BJ (cell line): ENCODE measurements around the gene SPTLC2. TPM values are rescaled to one million over a fixed set of nuclear protein-coding genes. Genes with fewer than 3 reads are reported as not detected.
"Not testable (repeated sequence)": the region's sequence is repeated elsewhere in the genome, so short reads cannot be mapped to it uniquely, and the experiment has no call there.

Experiments used
- CTCF ChIA-PET: fragments of 350-600 bp; formaldehyde crosslinking; extraction: SDS; loops from one replicate; lab custom pipeline; 2021; ENCODE audit warnings: antibody characterized with exemption, inconsistent platforms; lab: Yijun Ruan, JAX
- POLR2A ChIA-PET: fragments of 300-600 bp; sonication (Branson Sonifier 250); formaldehyde crosslinking; extraction: SDS; loops from one replicate; lab custom pipeline; 2021; ENCODE audit warnings: antibody characterized with exemption; lab: Charles Lee
- DNase-seq: peaks from one replicate; pipeline ENCODE4 v3.0.0-alpha.2; 2011; ENCODE audit warnings: low read depth
- H3K27me3 ChIP-seq: 2 replicates; pipeline ENCODE4 v1.6.0; 2011; ENCODE audit warnings: low read length; ENCODE audit not compliant: control insufficient read depth, insufficient read depth
- H3K36me3 ChIP-seq: 2 replicates; pipeline ENCODE4 v1.5.1; 2011; ENCODE audit warnings: low read length; ENCODE audit not compliant: control insufficient read depth, insufficient read depth
- H3K4me3 ChIP-seq: 2 replicates; pipeline ENCODE4 v1.5.1; 2011; ENCODE audit warnings: low read depth, mild to moderate bottlenecking, control low read depth, low read length
- polyA plus RNA-seq: library from polyadenylated mRNA; depleted of rRNA; stranded (reverse); fragments of >200 nt; gene quantifications from 2 replicates; pipeline ENCODE4 v1.2.3, GENCODE V29; 2011
- TF ChIP-seq, protein P1 (sequence below): IDR thresholded peaks from 2 replicates; pipeline ENCODE4 v1.5.1; 2011; ENCODE audit warnings: low read depth, mild to moderate bottlenecking, control low read depth, inconsistent platforms, low read length, moderate library complexity; ENCODE audit not compliant: insufficient read depth

The SPTLC2 gene
- polyA plus RNA-seq, 1 experiment = 38.3 TPM

DNA sequence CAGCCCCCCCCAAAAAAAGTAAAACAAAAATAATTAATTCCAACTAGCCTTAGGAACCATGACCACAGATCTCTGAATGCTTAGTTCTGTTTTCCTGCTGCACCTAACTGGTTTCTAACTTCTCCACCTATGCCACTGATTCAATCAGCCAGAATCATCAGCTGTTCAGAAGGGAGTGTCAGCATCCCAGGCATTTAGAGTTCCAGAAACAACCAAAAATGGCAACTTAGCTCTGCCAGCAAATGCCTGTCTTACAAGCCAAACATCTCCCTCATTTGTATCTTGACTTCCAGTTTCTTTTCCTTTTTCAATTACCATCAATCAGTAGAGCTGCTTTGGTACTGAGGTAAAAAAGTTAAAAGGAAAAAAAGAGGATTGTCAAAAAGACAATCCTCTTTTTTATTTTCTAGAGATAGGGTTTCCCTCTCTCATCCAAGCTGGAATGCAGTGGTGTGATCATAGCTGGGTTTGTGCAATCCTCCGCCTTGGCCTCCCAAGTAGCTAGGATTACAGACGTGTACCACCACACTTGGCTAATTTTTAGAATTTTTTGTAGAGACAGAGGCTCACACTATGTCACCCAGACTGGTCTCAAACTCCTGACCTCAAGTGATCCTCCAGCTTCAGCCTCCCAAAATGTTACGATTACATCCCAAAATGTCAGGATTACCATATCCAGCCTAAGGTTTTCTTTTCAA lies 72.7 kb downstream of the SPTLC2 start:
- no peak overlapping the region for H3K4me3 ChIP-seq
- ChIA-PET POLR2A (no interaction called here), CTCF (interaction anchor here (0.5 to 1.0 kb wide), 2 partner anchors 15 to 27 kb away, joined by 3 read pairs; no protein-coding TSS in a partner anchor)
- no peaks in the 10 kb centered on the region for H3K27me3 ChIP-seq
- TF ChIP-seq, protein P1, sequence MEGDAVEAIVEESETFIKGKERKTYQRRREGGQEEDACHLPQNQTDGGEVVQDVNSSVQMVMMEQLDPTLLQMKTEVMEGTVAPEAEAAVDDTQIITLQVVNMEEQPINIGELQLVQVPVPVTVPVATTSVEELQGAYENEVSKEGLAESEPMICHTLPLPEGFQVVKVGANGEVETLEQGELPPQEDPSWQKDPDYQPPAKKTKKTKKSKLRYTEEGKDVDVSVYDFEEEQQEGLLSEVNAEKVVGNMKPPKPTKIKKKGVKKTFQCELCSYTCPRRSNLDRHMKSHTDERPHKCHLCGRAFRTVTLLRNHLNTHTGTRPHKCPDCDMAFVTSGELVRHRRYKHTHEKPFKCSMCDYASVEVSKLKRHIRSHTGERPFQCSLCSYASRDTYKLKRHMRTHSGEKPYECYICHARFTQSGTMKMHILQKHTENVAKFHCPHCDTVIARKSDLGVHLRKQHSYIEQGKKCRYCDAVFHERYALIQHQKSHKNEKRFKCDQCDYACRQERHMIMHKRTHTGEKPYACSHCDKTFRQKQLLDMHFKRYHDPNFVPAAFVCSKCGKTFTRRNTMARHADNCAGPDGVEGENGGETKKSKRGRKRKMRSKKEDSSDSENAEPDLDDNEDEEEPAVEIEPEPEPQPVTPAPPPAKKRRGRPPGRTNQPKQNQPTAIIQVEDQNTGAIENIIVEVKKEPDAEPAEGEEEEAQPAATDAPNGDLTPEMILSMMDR = no peak
- peaks cover 5% of the 10 kb centered on the region for H3K36me3 ChIP-seq
- DNase-seq = no peak

DNA sequence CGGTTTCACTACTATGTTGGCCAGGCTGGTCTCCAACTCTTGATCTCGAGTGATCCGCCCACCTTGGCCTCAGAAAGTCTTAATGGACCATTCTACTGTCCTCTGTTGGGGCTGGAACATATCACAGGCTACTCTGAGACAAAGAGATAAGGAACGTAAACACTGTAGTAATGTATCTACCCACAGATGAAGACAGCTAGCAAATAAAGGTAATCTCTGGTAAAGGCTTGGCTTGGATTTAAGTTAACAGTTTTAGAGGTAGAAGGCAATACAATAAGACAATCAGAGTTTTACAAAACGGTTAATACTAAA lies 73.2 kb downstream of the SPTLC2 start:
- no peak for DNase-seq
- H3K27me3 ChIP-seq = no peaks in the 10 kb centered on the region
- H3K36me3 ChIP-seq = peaks cover 5% of the 10 kb centered on the region; the same call in 1 of the 2 replicates
- H3K4me3 ChIP-seq = no peak overlapping the region
- TF ChIP-seq, protein P1 = no peak
- CTCF ChIA-PET = interaction anchor here (1.0 to 1.2 kb wide), 2 partner anchors 7 to 15 kb away, joined by 3 to 4 read pairs; no protein-coding TSS in a partner anchor
- POLR2A ChIA-PET = no interaction called here

DNA sequence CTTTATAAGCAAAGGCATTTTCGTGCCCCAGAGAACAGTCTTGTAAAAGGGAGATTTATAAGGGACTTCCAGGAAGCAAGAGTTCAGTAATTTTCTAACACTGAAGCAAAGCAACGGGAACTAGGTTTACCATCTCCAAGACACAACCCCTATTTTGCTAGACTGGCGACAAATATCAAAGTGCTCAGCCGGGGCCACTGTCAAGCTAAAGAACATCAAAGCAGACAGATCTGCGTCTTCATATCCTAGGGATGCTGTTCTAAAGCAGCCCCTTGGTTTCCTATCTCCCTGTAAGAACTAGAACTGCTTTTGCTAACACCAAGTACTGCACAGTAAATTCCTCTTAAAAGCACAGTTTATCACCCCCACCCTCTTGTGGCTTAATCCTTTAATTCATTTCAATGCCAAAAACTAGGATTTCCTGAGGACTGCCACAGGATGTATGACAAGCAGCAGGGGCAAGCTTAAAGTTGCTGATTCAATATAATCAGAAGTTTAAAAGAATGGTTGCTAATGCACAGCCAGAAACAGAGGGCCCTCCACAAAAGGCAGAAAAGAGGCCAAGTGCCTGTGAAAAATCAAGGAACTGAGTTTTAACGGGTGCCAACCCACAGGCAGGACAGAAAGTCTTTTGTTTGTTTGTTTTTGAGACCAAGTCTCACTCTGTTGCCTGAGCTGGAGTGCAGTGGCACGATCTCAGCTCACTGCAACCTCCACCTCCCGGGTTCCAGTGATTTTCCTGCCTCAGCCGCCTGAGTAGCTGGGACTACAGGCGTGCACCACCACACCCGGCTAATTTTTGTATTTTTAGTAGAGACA lies 73.8 kb downstream of the SPTLC2 start:
- H3K4me3 ChIP-seq = no peak overlapping the region
- H3K27me3 ChIP-seq = no peaks in the 10 kb centered on the region
- CTCF ChIA-PET = interaction anchor here (1.0 to 1.2 kb wide), 2 partner anchors 8 to 16 kb away, joined by 3 to 4 read pairs; no protein-coding TSS in a partner anchor
- DNase-seq = no peak
- peaks cover 5% of the 10 kb centered on the region; the same call in 1 of the 2 replicates for H3K36me3 ChIP-seq
- TF ChIP-seq, protein P1 = no peak
- POLR2A ChIA-PET = no interaction called here

DNA sequence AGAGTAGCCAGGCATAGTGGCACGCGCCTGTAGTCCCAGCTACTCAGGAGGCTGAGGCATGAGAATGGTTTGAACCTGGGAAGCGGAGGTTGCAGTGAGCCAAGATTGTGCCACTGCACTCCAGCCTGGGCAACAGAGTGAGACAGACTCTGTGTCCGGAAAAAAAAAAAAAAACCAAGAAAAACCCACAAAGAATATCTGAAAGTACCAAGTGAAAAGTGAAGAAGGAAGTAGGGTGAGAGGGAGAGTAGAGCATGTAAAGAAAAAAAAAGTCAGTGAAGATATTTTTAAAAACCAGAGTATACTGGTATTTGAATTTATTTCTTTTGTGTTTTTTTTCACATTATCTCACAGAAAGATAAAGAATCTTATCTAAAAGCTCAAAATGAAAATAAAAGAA lies 74.5 kb downstream of the SPTLC2 start:
- H3K36me3 ChIP-seq = peaks cover 5% of the 10 kb centered on the region; the same call in 1 of the 2 replicates
- CTCF ChIA-PET = no interaction called here
- H3K4me3 ChIP-seq = no peak overlapping the region
- H3K27me3 ChIP-seq = no peaks in the 10 kb centered on the region
- no peak for DNase-seq
- TF ChIP-seq, protein P1 = no peak
- POLR2A ChIA-PET = no interaction called here

DNA sequence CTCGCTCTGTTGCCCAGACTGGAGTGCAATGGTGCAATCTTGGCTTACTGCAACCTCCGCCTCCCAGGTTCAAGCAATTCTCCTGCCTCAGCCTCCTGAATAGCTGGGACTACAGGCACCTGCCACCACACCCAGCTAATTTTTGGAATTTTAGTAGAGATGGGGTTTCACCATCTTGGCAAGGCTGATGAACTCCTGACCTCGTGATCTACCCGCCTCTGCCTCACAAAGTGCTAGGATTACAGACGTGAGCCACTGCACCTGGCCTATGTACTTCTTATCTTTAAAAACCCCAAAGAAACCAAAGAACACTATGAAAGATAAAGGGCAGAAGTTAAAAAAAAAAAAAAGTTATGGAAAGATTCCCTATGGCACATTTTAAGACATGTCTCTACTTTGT lies 79.5 kb downstream of the SPTLC2 start:
- H3K4me3 ChIP-seq, DNase-seq, POLR2A ChIA-PET, H3K36me3 ChIP-seq, H3K27me3 ChIP-seq: not testable (repeated sequence)
- CTCF ChIA-PET = interaction anchor here (0.6 to 1.3 kb wide), 2 partner anchors 11 to 160 kb away, joined by 3 read pairs; partner anchors contain the start of genes SAMD15 and TMED8
